GM23338 (cell line): ENCODE measurements around the gene SYNPO2. TPM values are rescaled to one million over a fixed set of nuclear protein-coding genes. Genes with fewer than 3 reads are reported as not detected.

Experiments used
- ATAC-seq: fragments of 200-7000 bp; cut with Tn5 transposase; 3 replicates; pipeline ENCODE4 v1.9.1; 2020
- DNase-seq: peaks from one replicate; pipeline ENCODE4 v3.0.0-alpha.2; 2015; ENCODE audit warnings: low spot score
- H2AFZ ChIP-seq: fragments of 200-600 bp; sonication (generic); 2 replicates; pipeline ENCODE4 v1.8.0; 2016; ENCODE audit warnings: antibody characterized with exemption, mild to moderate bottlenecking, moderate library complexity
- H3F3A ChIP-seq: fragments of 200-600 bp; sonication (generic); replicated peaks from 2 replicates; pipeline ENCODE4 v1.8.0; 2017; ENCODE audit warnings: antibody characterized with exemption, mixed run types, low read depth
- H3K27ac ChIP-seq: fragments of 200-600 bp; sonication (generic); 2 replicates; pipeline ENCODE4 v1.6.1; 2016; ENCODE audit warnings: low read depth
- H3K27me3 ChIP-seq: fragments of 200-600 bp; sonication (generic); 2 replicates; pipeline ENCODE4 v1.8.0; 2016; ENCODE audit warnings: mild to moderate bottlenecking, mixed run types, moderate library complexity; ENCODE audit not compliant: insufficient read depth
- H3K36me3 ChIP-seq: fragments of 200-600 bp; sonication (generic); 2 replicates; pipeline ENCODE4 v1.8.0; 2016; ENCODE audit warnings: mild to moderate bottlenecking; ENCODE audit not compliant: insufficient read depth
- H3K4me1 ChIP-seq: fragments of 200-600 bp; sonication (generic); 2 replicates; pipeline ENCODE4 v1.8.0; 2016; ENCODE audit warnings: mild to moderate bottlenecking, moderate library complexity; ENCODE audit not compliant: insufficient read depth
- H3K4me2 ChIP-seq: fragments of 200-600 bp; sonication (generic); 2 replicates; pipeline ENCODE4 v1.7.1; 2017; ENCODE audit warnings: mixed run types
- H3K4me3 ChIP-seq: fragments of 200-600 bp; sonication (generic); 2 replicates; pipeline ENCODE4 v1.6.1; 2016; ENCODE audit warnings: mixed run types
- H3K79me2 ChIP-seq: fragments of 200-600 bp; sonication (generic); replicated peaks from 2 replicates; pipeline ENCODE4 v1.8.0; 2017; ENCODE audit warnings: mild to moderate bottlenecking; ENCODE audit not compliant: insufficient read depth
- H3K9me2 ChIP-seq: fragments of 200-600 bp; sonication (generic); 2 replicates; pipeline ENCODE4 v1.8.0; 2017; ENCODE audit not compliant: insufficient read depth
- H4K20me1 ChIP-seq: fragments of 200-600 bp; sonication (generic); replicated peaks from 2 replicates; pipeline ENCODE4 v1.8.0; 2017; ENCODE audit warnings: mild to moderate bottlenecking; ENCODE audit not compliant: insufficient read depth
- H3K27ac Mint-ChIP-seq: 2 replicates; pipeline ENCODE4 v1.8.0; 2020; ENCODE audit warnings: inconsistent platforms, mild to moderate bottlenecking, moderate library complexity, mixed read lengths
- H3K27me3 Mint-ChIP-seq: 3 replicates; pipeline ENCODE4 v1.8.0; 2022; ENCODE audit warnings: low read depth, mild to moderate bottlenecking, moderate library complexity, mixed read lengths, inconsistent platforms; ENCODE audit not compliant: insufficient read depth, poor library complexity
- H3K36me3 Mint-ChIP-seq: 3 replicates; pipeline ENCODE4 v1.8.0; 2021; ENCODE audit warnings: low read depth, mild to moderate bottlenecking, inconsistent platforms, moderate library complexity, mixed read lengths
- H3K4me1 Mint-ChIP-seq: 3 replicates; pipeline ENCODE4 v1.8.0; 2020; ENCODE audit warnings: mild to moderate bottlenecking, inconsistent platforms, mixed read lengths
- H3K4me3 Mint-ChIP-seq: 3 replicates; pipeline ENCODE4 v1.8.0; 2021; ENCODE audit warnings: moderate library complexity, mild to moderate bottlenecking, inconsistent platforms, mixed read lengths
- H3K9me3 Mint-ChIP-seq: 3 replicates; pipeline ENCODE4 v1.8.0; 2020; ENCODE audit warnings: moderate library complexity, mild to moderate bottlenecking, inconsistent platforms, mixed read lengths
- CREB1 ChIP-seq: fragments of 250-450 bp; sonication (Bioruptor Pico); IDR thresholded peaks from 2 replicates; pipeline ENCODE4 v1.5.0; 2020; ENCODE audit warnings: low read depth, mild to moderate bottlenecking, moderate library complexity
- ETS1 ChIP-seq: IDR thresholded peaks from 2 replicates; pipeline ENCODE4 v1.6.1; 2016; ENCODE audit warnings: antibody characterized with exemption
- EZH2 ChIP-seq: fragments of 200-600 bp; sonication (generic); IDR thresholded peaks from one replicate; pipeline ENCODE4 v1.8.0; 2017; ENCODE audit warnings: antibody characterized with exemption, mild to moderate bottlenecking, low read depth; ENCODE audit not compliant: unreplicated experiment
- EZH2phosphoT487 ChIP-seq: fragments of 200-600 bp; sonication (generic); IDR thresholded peaks from one replicate; pipeline ENCODE4 v1.8.1; 2018; ENCODE audit warnings: antibody characterized with exemption; ENCODE audit not compliant: unreplicated experiment
- JUNB ChIP-seq: IDR thresholded peaks from one replicate; pipeline ENCODE4 v1.6.1; 2016; ENCODE audit warnings: antibody characterized with exemption; ENCODE audit not compliant: unreplicated experiment
- NANOG ChIP-seq: IDR thresholded peaks from 2 replicates; pipeline ENCODE4 v1.6.1; 2016; ENCODE audit warnings: antibody characterized with exemption, borderline replicate concordance
- POLR2AphosphoS5 ChIP-seq: IDR thresholded peaks from 2 replicates; pipeline ENCODE4 v1.6.1; 2016; ENCODE audit warnings: antibody characterized with exemption, low read depth
- REST ChIP-seq: IDR thresholded peaks from one replicate; pipeline ENCODE4 v1.6.1; 2018; ENCODE audit warnings: antibody characterized with exemption; ENCODE audit not compliant: unreplicated experiment
- STAT1 ChIP-seq: IDR thresholded peaks from one replicate; pipeline ENCODE4 v1.6.1; 2016; ENCODE audit warnings: antibody characterized with exemption; ENCODE audit not compliant: unreplicated experiment
- ZNF114 ChIP-seq: fragments of 250-450 bp; sonication (Bioruptor Pico); IDR thresholded peaks from 2 replicates; pipeline ENCODE4 v1.5.0; 2020; ENCODE audit warnings: mild to moderate bottlenecking, moderate library complexity
- ZNF331 ChIP-seq: fragments of 250-450 bp; sonication (Bioruptor Pico); IDR thresholded peaks from 2 replicates; pipeline ENCODE4 v1.5.0; 2020; ENCODE audit warnings: low read depth, mild to moderate bottlenecking, moderate library complexity
- polyA plus RNA-seq: library from polyadenylated mRNA; unstranded; fragments of >200 nt; fragmentation: Nextera tagmentation; extraction: Ambion mirVana; gene quantifications from 2 replicates; pipeline ENCODE4 v1.2.1, GENCODE V29; 2016
- total RNA-seq: library from RNA; depleted of rRNA; stranded (reverse); fragments of >200 nt; shearing (Covaris generic); gene quantifications from 2 replicates; pipeline ENCODE4 v1.2.3, GENCODE V29; 2014
- TF ChIP-seq, protein P1 (sequence below): fragments of 250-450 bp; sonication (Bioruptor Pico); IDR thresholded peaks from 2 replicates; pipeline ENCODE4 v1.5.0; 2020; ENCODE audit warnings: mild to moderate bottlenecking, moderate library complexity

The SYNPO2 gene
- total and polyA plus RNA-seq, 2 experiments from 2014 or later = 2.1 to 3.4 TPM

GRCh38 chr4:118858779-118859178 is 29.9 kb upstream of the SYNPO2 start:
- Mint-ChIP-seq H3K4me3 (no peak overlapping the region), H3K27me3 (no peaks in the 10 kb centered on the region), H3K4me1 (peaks cover 6% of the 10 kb centered on the region), H3K36me3 (no peaks in the 10 kb centered on the region), H3K9me3 (no peaks in the 10 kb centered on the region), H3K27ac (no peak overlapping the region)
- Histone ChIP-seq H3K4me1 (no peaks in the 10 kb centered on the region), H3K36me3 (no peaks in the 10 kb centered on the region), H3F3A (no peaks in the 10 kb centered on the region), H3K27ac (no peak overlapping the region), H2AFZ (no peak overlapping the region), H3K27me3 (no peaks in the 10 kb centered on the region), H3K79me2 (no peaks in the 10 kb centered on the region), H3K4me3 (no peak overlapping the region), H3K4me2 (no peak overlapping the region), H4K20me1 (no peaks in the 10 kb centered on the region), H3K9me2 (no peaks in the 10 kb centered on the region)
- ATAC-seq (no peak), DNase-seq (no peak)
- TF ChIP-seq NANOG (no peak), ETS1 (no peak), EZH2 (no peak), JUNB (no peak), STAT1 (no peak), ZNF114 (no peak), POLR2AphosphoS5 (no peak), EZH2phosphoT487 (no peak), ZNF331 (CRISPR knock-in tag) (no peak), CREB1 (CRISPR knock-in tag) (no peak), REST (no peak)
- TF ChIP-seq, protein P1, sequence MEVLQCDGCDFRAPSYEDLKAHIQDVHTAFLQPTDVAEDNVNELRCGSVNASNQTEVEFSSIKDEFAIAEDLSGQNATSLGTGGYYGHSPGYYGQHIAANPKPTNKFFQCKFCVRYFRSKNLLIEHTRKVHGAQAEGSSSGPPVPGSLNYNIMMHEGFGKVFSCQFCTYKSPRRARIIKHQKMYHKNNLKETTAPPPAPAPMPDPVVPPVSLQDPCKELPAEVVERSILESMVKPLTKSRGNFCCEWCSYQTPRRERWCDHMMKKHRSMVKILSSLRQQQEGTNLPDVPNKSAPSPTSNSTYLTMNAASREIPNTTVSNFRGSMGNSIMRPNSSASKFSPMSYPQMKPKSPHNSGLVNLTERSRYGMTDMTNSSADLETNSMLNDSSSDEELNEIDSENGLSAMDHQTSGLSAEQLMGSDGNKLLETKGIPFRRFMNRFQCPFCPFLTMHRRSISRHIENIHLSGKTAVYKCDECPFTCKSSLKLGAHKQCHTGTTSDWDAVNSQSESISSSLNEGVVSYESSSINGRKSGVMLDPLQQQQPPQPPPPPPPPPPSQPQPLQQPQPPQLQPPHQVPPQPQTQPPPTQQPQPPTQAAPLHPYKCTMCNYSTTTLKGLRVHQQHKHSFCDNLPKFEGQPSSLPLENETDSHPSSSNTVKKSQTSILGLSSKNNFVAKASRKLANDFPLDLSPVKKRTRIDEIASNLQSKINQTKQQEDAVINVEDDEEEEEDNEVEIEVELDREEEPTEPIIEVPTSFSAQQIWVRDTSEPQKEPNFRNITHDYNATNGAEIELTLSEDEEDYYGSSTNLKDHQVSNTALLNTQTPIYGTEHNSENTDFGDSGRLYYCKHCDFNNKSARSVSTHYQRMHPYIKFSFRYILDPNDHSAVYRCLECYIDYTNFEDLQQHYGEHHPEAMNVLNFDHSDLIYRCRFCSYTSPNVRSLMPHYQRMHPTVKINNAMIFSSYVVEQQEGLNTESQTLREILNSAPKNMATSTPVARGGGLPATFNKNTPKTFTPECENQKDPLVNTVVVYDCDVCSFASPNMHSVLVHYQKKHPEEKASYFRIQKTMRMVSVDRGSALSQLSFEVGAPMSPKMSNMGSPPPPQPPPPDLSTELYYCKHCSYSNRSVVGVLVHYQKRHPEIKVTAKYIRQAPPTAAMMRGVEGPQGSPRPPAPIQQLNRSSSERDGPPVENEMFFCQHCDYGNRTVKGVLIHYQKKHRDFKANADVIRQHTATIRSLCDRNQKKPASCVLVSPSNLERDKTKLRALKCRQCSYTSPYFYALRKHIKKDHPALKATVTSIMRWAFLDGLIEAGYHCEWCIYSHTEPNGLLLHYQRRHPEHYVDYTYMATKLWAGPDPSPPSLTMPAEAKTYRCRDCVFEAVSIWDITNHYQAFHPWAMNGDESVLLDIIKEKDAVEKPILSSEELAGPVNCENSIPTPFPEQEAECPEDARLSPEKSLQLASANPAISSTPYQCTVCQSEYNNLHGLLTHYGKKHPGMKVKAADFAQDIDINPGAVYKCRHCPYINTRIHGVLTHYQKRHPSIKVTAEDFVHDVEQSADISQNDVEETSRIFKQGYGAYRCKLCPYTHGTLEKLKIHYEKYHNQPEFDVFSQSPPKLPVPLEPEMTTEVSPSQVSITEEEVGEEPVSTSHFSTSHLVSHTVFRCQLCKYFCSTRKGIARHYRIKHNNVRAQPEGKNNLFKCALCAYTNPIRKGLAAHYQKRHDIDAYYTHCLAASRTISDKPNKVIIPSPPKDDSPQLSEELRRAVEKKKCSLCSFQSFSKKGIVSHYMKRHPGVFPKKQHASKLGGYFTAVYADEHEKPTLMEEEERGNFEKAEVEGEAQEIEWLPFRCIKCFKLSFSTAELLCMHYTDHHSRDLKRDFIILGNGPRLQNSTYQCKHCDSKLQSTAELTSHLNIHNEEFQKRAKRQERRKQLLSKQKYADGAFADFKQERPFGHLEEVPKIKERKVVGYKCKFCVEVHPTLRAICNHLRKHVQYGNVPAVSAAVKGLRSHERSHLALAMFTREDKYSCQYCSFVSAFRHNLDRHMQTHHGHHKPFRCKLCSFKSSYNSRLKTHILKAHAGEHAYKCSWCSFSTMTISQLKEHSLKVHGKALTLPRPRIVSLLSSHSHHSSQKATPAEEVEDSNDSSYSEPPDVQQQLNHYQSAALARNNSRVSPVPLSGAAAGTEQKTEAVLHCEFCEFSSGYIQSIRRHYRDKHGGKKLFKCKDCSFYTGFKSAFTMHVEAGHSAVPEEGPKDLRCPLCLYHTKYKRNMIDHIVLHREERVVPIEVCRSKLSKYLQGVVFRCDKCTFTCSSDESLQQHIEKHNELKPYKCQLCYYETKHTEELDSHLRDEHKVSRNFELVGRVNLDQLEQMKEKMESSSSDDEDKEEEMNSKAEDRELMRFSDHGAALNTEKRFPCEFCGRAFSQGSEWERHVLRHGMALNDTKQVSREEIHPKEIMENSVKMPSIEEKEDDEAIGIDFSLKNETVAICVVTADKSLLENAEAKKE (CRISPR knock-in tag) = no peak
